OCI-LY3 (cell line): ENCODE measurements around the gene ARMH3.
"Not testable (repeated sequence)": the region's sequence is repeated elsewhere in the genome, so short reads cannot be mapped to it uniquely, and the experiment has no call there.

Experiments used
- EZH2phosphoT487 ChIP-seq: fragments of 200-600 bp; shearing (Covaris generic); IDR thresholded peaks from 2 replicates; pipeline ENCODE4 v1.6.1; 2018; ENCODE audit warnings: antibody characterized with exemption, mixed run types, low read depth
- TF ChIP-seq, protein P1 (sequence below): fragments of 200-600, 300-600 bp; sonication (generic); IDR thresholded peaks from 2 replicates; pipeline ENCODE4 v1.5.1; 2014; ENCODE audit warnings: antibody characterized with exemption, low read length, low read depth

DNA sequence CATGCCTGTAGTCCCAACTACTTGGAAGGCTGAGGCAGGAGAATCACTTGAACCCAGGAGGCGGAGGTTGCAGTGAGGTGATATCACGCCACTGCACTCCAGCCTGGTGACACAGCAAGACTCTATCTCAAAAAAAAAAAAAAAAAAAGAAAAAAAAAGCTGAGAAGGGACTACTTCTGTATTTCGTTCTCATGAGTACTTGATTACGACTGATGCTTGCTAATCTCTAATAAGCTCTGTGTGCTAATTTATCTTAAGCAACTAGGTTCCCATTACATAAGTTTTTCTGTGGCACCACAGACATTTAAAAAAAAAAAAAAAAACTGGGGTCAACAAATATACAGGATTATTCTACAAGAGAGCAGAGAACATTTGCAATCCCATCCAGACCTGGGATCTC lies 48.9 kb downstream of the ARMH3 start:
- TF ChIP-seq, protein P1, sequence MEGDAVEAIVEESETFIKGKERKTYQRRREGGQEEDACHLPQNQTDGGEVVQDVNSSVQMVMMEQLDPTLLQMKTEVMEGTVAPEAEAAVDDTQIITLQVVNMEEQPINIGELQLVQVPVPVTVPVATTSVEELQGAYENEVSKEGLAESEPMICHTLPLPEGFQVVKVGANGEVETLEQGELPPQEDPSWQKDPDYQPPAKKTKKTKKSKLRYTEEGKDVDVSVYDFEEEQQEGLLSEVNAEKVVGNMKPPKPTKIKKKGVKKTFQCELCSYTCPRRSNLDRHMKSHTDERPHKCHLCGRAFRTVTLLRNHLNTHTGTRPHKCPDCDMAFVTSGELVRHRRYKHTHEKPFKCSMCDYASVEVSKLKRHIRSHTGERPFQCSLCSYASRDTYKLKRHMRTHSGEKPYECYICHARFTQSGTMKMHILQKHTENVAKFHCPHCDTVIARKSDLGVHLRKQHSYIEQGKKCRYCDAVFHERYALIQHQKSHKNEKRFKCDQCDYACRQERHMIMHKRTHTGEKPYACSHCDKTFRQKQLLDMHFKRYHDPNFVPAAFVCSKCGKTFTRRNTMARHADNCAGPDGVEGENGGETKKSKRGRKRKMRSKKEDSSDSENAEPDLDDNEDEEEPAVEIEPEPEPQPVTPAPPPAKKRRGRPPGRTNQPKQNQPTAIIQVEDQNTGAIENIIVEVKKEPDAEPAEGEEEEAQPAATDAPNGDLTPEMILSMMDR, result not testable (repeated sequence)
- not testable (repeated sequence) for TF ChIP-seq EZH2phosphoT487
